ENCODE data around the gene BNIP5.
"Not testable (repeated sequence)": the region's sequence is repeated elsewhere in the genome, so short reads cannot be mapped to it uniquely, and the experiment has no call there.

BNIP5 gene

DNA sequence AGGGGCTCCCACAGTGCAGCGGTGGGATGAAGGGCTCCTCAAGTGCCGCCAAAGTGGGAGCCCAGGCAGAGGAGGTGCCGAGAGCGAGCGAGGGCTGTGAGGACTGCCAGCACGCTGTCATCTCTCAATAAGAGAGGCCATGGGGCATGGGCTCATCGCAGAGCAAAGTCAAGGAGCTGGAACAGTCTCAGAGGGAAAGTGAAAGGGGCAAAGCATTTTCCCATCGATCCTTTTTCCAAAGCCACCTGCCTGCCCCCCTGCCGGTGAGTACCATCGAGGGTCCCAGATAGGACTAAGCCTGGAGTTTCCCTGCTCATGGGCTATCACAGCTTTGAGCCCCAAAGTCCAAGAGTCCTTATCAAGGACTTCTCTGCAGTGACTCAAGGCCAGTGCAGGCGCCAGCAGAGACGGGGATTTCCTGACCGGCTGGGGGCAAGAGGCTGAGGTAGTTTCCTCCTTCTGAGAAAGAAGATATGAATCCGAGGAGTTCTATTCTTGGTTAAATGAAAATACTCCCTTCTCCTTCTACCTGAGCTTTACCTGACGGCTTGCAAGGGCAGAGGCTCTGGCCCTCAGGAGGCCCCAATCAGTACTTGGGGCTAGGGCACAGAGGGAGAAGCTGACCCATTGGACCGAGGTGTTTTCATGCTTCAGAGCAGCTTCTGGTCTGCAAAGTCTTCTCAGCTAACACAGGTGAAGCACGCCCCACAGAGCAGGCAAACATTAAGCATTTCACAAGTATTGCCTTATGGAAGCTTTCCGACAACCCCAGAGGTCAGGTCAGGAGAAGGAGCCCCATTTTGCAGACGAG, 28.2 kb upstream of the BNIP5 start:
- no peak for DNase-seq

DNA sequence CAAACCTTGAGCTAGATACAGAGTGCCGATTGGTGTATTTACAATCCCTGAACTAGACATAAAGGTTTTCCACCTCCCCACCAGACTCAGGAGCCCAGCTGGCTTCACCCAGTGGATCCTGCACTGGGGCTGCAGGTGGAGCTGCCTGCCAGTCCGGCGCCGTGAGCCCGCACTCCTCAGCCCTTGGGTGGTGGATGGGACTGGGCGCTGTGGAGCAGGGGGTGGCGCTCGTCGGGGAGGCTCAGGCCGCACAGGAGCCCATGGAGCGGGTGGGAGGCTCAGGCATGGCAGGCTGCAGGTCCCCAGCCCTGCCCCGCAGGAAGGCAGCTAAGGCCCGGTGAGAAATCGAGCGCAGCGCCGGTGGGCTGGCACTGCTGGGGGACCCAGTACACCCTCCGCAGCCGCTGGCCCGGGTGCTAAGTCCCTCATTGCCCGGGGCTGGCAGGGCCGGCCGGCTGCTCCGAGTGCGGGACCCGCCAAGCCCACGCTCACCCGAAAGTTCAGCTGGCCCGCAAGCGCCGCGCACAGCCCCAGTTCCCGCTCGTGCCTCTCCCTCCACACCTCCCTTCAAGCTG, 27.5 kb upstream of the BNIP5 start:
- not testable (repeated sequence) for DNase-seq

DNA sequence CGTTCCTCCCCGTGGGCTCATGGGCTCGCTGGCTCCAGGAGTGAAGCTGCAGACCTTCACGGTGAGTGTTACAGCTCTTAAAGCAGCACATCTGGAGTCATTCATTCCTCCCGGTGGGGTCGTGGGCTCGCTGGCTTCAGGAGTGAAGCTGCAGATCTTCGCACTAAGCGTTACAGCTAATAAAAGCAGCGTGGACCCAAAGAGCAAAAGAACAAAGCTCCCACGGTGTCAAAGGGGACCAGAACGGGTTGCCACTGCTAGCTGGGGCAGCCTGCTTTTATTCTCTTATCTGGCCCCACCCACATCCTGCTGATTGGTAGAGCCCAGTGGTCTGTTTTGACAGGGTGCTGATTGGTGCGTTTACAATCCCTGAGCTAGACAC, 26.7 kb upstream of the BNIP5 start:
- DNase-seq, result not testable (repeated sequence)

DNA sequence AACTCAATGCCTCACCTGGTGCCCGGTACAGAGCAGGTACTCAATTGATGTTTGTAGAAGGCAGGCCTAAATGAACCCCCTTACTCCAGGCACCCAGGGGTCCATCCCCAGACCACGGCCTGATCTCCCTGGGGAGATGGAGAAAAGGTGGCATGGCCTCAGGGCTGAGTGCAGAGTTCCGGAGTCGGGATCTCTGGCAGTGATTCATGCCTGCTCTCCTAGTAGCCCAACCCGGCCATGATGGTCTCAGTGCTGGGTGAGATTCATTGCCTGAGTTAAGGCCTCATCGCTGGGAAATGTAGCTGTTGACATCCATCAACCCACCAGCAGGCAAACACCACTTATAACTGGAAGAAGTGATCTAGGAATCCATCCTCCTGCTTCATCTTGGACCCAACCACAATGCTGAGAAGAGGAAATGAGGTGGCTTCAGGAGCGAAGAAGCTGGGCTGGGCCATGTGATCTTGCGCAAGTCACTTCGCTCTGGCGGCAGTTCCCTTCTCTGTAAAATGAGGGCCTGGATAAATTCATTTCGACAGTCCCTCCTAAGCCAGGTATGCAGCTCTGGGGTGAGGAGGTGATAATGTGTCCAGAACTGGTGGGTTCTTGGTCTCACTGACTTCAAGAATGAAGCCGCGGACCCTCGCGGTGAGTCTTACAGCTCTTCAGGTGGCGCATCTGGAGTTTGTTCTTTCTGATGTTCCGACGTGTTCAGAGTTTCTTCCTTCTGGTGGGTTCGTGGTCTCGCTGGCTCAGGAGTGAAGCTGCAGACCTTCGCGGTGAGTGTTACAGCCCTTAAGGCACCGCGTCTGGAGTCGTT, 26.1 kb upstream of the BNIP5 start:
- DNase-seq, result no peak

DNA sequence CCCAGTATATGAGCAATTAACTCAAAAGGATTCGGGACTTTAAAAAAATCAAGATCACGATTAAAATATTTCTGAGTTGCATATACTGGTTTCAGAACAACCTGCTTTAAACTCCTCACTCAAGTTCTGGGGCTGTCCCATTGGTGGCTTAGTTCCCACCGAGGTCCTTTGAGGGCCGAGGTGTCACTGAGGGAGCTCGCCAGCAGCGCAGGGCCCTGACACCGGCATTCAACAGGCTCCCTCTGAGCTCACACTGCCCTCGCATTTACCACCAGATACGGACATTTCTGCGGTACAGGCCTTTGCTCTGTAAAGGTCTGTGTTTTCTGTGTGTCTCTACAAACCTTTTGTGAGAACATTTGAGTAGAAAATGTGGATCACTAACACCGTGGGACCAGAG, 24.4 kb upstream of the BNIP5 start:
- DNase-seq, result no peak

DNA sequence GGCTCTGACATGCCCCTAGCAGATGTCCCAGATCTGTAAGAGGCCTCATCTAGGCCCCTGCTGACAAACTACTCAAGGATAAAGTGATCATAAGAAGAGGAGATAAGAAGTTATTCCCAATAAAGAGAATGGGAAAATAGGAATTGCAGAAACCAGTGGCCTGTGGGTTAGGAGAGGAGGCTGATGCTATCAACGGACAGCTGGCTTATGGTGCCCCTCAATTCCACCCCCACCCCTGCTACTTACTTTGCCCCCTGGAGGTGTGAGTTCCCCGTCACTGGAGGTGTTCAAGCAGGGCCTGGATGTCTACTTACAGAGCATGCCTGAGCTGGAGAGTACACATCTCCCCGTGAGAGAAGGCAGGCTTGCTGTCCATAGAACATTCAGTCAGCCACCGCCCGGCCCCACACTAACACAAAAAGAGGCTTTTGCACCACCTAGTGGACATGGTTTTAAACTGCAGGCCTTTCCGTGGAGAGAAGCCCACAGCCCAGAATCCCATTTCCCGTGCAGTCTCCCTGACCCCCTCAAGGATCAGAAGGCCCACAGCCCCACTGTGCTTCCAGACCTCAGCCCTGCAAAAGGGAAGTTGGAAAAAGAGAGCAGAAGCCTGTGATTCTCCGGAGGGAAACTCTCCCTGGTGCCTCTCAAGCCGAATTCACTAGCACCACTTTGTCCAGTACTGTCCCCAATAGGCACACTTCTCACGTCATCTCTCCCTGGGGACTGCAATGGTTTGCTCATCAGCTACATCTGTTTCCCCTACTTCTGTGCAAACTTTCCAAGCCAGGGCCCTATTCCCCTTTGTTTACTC, 23.8 kb upstream of the BNIP5 start:
- DNase-seq, result peak; percentile 90 to 91

DNA sequence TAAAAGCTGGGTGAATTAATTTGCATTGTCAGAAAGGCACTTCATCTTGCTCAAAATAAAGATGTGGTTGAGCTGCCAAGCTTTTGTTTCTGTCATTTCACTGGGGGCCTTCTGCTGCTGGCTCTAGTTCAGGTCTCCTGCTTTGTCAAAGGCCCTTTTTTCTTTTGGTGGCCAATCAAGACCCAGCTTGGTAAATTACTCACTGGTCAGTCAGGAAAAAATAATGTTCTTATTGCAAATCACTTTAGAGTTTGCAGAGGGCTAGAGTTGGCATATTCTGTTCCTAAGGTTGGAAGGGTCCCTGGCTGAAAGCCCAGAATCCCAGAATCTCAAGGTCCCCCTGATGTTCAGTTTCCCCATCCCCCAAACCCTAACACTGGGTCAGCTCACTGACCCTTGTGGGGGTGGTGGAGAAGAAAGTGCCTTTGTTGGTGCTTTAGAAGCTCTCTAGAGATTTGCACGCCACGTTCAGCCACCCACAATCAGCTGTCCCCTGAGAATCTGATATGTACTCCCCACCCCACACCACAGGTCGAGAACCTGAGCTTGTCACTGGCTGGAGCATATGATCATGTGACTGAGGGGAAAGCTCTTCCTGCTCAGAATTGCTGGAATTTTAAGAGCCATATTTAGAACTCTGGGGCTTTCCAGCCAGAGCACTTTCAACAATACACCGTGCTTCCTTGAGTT, 21.7 kb upstream of the BNIP5 start:
- no peak for DNase-seq

DNA sequence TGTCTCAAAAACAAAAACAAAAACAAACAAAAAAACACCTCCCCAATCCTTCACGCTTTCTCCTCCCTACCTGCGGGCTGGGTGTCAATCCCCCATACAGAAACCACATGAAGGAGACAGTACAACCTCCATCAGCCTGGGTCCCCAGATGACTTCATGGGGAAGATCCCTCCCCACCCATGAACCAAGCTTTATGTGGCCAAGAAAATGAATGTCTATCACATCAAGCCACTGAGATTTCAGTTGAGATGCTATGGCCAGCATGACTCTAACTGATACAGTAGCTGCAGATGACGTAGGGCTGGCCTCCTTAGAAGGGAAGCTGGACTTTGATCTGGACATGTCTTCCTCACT, 21.2 kb upstream of the BNIP5 start:
- no peak for DNase-seq

DNA sequence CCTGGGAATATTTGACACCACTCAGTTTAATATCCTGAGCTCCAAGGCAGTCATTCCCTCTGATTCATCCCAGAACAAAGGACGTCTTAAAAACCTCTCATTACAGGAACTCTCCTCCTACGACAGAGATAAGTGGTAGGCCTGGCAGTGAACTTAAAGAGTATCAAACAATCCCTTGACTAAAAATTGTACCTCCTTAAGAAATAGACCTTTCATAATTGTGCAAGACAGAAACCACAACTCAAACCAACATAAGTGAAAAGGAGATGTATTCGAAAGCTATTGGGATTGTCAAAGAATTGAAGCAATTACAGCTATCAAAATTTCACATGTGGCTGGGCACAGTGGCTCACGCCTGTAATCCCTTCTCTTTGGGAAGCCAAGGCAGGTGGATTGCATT, 19.1 kb upstream of the BNIP5 start:
- no peak for DNase-seq

DNA sequence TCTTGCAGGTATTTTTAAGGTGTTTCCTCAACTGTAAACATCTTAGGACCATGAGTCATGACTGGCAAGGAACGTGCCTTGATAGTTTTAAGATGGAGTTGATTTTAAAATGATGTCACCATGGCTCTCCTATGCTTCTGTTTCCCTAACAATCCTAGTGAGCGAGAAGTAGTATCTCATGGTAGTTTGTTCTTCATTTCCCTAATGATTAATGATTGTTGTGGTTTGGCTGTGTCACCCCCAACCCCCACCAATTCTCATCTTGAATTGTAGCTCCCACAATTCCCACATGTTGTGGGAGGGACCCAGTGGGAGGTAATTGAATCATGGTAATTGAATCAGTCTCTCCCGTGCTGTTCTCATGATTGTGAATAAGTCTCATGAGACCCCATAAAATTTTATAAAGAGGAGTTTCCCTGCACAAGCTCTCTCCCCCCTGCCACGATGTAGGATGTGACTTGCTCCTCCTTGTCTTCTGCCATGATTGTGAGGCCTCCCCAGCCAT, 16.8 kb upstream of the BNIP5 start:
- no peak for DNase-seq

DNA sequence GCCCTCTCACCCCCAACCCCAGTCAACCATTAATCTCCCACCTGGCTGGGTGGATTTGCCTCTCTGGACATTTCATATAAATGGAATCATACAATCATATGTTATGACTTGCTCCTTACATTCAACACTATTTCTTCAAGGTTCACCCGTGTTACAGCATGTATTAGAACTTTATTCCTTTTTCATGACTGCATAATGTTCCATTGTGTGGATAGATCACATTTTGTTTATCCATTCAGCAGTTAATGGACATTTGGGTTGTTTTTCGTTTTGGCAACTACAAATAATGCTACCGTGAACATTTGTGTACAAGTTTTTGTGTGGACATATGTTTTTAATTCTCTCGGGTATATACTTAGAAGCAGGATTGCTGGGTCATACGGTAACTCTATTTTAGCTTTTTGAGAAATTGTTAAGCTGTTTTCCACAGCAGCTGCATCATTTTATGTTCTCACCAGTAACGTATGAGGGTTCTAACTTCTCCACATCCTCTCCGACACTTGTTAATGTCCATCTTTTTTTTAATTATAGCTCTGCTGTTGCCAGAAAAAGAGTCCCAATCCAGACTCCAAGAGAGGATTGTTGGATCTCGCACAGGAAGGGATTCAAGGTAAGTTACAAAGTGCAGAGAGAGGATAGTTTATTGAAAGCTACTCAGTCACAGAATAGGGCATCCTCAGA, 15.9 kb upstream of the BNIP5 start:
- no peak for DNase-seq

DNA sequence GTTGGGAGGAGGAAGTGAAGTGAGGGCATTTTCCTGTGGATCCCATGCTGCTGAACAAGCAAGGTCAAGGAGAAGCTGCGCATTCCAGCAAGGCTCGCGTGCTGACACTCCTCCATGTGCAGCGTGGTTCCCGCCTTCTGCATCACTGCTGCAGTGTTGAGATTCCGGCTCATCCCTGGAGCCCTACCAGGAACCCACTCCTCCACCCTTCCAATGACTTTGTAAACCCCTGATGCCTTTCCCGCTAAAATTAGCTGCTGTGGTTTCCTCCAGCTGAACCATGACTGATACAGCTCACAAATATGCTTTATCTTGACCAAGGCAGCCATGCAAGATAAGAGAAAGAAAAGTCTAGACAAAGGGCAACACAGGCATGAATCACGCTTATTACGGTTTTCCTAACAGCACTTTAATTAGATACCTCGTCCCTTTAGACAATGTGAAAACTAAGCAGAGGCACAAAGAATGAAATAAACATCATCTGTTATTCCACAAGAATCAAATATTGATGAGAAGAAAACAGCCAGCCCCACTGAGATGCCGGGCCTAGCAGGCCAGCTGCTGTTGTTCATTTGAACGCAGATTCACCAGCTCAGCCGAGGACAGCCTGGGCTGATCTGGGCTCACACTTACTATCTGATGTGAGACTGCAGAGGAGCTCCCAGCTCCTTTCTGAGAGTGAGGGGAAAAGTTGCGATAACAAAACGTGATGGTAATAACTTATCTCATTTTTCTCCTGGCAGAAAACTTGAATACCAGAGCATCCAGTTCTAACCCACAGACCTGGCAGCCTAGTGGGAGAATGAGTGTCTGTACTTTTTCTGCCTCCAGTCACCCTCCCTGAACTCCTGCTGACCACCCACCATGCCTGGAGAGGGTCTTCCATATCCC, 14.2 kb upstream of the BNIP5 start:
- DNase-seq, result no peak

DNA sequence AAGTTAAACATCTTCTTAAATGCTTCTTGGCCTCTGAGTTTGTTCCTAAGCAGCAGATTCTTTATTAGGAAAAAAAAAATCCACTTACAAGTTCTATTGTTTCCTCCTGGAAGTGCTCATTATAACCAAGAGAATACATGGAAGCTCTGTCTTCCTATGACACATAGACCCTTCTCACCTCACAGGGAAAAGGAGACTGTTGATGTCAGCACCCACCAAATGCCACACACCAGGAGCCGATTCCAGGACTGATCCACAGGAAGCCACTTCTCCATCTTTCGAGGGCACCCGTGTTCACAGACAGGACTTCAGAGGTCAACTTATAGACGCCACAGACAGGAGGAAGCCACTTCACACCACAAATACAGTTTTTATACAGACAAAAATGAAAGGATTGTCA, 13.4 kb upstream of the BNIP5 start:
- DNase-seq, result no peak

DNA sequence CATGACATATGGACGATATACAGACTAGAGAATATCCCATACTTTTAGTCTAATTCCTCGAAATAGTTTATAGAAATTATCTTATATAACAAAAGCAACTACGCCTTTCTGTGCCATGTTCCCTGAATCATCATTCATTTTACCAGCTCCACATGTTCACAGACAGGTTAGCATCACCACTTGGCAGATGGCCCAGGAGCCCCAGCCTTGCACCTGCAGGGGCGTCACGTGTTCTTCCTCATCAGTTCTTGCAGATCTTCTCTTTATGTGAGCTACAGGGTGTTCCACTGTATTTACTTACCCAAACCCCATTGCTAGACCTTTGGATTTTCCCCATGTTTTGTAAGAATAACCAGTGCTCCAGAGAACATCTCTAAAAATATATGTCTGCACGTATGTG, 12.6 kb upstream of the BNIP5 start:
- no peak for DNase-seq

DNA sequence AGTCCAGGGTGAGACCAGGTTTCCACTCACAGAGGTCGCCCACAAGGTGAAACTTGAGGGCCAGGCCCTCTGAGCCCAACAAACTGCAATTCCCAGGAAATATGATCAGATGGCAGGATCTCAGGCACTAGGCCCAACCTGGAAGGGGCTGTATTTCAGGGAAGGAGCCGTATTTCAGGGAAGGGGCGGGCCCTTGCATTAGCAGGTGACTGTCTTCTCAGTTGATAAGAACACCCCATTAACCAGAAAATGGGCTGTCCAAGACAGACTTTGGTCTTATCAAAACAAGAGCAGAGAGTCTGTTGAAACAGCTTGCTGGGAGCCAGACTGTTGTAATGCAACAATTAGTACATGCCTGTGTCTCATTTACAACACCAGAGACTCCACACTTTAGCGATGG, 10.9 kb upstream of the BNIP5 start:
- DNase-seq, result no peak

DNA sequence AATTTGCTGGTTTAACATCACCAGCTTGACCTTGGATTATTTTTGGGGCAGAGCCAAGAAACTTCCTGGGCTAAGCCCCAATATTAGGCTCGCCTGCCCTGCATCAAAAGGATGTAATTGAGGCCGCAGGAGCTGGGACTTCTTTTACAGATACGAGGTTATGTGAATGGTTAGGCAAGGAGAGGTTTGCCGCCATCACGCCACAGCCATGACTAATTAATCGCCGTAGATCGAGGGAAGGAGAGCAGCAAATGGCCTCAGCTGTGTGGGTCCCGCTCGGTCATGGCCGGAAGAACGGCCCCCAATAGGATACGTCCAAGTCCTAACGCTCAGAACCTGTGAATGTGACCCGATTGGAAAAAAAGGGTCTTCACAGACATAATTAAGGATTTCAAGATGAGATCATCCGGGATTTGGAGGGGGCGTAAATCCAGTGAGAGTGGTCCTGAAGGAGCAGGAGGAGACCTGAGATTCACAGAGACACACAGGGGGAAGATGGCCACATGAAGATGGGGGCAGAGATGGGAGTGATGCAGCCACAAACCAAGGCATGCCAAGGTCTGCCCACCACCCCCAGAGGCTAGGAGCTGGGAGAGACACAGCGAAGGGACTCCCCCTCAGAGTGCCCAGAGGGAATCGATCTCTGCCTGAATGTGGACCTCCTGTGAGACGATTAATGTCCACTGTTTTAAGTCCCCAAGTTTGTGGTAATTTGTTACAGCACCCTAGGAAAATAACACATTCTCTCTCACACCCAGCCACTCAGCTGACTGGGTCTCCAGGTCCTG, 10.0 kb upstream of the BNIP5 start:
- no peak for DNase-seq

DNA sequence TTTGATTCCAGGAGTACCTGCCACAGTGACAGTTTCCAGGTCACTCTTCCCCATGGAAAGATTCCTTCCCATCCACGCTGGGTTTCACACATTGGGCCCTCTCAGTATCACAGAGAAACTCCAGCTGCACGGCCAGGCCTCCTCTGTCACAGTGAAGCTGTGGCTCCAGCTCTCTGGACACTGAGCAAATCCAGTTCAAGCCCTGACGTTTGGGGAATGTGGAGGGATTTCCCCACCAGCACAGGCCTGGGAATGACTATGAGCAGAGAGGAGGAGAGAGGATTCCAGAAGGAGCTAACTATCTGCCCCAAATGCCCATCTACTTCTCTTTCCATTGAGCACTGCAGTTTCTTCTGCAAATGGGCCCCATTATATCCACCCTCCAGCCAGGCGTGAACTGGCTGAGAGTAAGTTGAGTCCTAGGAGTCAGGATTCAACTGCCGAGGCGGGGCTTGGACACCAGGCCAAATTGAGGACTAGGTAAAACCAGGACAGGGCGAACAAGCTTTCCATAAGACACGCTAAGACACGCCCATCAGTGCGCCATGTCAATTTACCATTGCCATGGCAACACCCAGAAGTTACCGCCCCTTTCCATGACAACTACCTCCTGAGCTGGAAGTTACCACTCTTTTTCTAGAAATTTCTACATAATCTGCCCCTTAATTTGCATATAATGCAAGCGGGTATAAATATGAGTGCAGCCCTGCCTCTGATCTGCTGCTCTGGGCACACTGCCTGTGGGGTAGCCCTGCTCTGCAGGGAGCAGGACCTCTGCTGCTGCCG, 9.2 kb upstream of the BNIP5 start:
- no peak for DNase-seq

DNA sequence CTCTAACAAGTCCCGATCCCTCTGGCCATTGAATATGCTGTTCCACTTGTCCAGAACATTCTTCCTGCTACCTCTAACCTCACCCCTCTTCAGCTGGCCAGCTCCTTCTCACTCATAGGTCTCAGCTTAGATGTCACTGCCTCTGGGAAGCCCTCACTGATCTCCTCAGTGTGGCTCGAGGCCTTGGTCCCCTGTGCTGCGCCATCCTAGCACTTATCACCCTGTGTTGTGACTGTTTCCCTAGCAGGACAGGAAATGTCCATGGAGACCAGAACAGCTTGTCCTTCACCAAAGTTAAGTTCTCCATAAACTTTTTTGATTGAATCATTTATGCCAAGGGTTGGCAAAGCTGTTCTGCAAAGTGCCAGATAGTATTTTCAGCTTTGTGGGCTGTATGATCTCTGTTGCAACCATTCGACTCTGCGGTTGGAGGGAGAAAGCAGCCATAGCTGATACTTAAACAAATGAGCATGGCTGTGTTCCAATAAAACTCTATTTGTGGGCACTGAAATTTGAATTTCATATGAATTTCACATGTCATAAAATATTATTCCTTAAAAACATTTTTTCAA, 6.5 kb upstream of the BNIP5 start:
- DNase-seq, result no peak

Data from NCI-H446 (cell line).